Measurements from ENCODE around the gene NPY1R.

The NPY1R gene

GRCh38 chr4:163330916-163331628 lies 1.3 kb downstream of the NPY1R start:
- ChIA-PET POLR2A (ENCODE audit: low non-redundant PET) (interaction anchor here (0.6 kb wide), 1 partner anchor 106 kb away, joined by 3 read pairs; no protein-coding TSS in a partner anchor), CTCF (interaction anchor here (0.6 kb wide), 1 partner anchor 219 kb away, joined by 3 read pairs; no protein-coding TSS in a partner anchor)
- no peak overlapping the region for H3K27ac ChIP-seq
- DNase-seq (ENCODE audit: low spot score), result no peak
- TF ChIP-seq CTCF (conservative IDR thresholded peaks at IDR 0.05; ENCODE audit: low read depth), result no peak

DNA sequence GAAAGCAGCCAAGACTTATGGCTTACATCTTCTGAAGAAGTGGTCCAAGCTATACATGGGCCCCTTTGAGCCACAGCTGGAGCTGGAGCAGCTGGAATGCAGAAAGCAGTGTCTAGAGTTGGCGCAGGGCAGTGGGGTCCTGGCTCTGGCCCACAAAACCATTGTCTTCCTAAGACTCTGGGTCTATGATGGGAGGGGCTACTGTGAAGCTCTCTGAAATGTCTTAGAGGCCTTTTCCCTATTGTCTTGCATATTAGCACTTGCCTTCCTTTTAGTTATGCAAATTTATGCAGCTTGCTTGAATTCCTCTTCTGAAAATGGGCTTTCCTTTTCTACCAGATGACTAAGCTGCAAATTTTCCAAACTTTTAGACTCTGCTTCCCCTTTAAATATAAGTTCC lies 15.3 kb downstream of the NPY1R start:
- no peak for DNase-seq (ENCODE audit: low spot score)
- no peak for TF ChIP-seq CTCF (conservative IDR thresholded peaks at IDR 0.05; ENCODE audit: low read depth)
- POLR2A ChIA-PET (ENCODE audit: low non-redundant PET), result no interaction called here
- CTCF ChIA-PET, result no interaction called here
- no peak overlapping the region for H3K27ac ChIP-seq

DNA sequence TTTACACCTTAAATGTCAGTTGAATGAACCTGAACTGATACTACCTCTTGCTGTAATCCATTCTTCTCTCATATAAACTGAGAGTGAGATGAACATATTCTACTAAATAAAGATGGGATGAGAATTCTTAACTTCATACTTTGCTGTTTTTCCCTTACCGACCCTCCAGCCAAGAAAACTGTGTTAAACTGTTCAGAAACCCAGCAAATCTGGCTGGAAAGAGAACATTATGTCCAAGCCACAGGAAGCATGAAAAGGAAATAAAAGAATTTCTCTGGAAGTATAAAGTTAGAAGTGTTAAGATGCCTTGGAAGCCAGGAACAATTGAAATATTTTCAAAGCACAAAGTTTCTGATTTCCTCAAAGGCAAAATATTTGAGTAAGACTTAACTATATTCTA lies 22.9 kb downstream of the NPY1R start:
- POLR2A ChIA-PET (ENCODE audit: low non-redundant PET), result no interaction called here
- CTCF ChIA-PET, result no interaction called here
- no peak overlapping the region for H3K27ac ChIP-seq
- no peak for TF ChIP-seq CTCF (conservative IDR thresholded peaks at IDR 0.05; ENCODE audit: low read depth)
- DNase-seq (ENCODE audit: low spot score), result no peak

DNA sequence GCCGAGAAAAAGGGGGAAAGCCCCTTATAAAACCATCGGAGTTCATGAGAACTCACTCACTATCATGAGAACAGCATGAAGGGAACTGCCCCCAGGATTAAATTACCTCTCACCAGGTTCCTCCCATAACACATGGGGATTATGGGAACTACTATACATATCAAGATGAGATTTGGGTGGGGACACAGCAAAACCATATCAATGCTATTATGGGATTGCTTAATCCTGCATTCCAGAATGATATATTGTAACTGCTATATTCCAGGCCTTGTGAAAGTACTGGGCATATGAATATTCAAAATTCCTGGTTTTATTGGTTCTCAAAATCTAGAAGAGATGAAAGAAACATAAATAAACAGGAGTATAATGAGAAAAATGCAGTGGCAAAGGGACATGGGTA lies 29.3 kb downstream of the NPY1R start:
- no peak overlapping the region for H3K27ac ChIP-seq
- ChIA-PET CTCF (no interaction called here), POLR2A (ENCODE audit: low non-redundant PET) (no interaction called here)
- TF ChIP-seq CTCF (conservative IDR thresholded peaks at IDR 0.05; ENCODE audit: low read depth), result no peak
- no peak for DNase-seq (ENCODE audit: low spot score)

DNA sequence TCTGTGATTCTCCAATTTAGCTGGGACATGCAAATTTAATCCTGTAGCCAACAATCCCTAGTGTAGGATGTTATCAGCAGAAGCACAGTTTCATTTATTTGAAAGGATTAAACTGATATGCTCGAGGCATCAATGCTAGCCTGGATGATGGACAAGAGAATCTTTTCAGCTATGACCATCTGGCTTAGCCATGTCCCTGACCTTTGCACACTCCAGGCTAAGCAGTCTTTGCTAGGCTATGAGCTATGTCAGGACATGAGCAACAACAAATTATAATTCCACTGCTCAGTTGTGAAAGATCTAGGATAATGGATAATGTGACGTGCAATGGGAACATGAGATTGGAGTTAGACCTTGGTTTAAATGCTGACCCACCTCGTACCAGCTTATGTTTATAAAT lies 32.0 kb downstream of the NPY1R start:
- ChIA-PET CTCF (no interaction called here), POLR2A (ENCODE audit: low non-redundant PET) (no interaction called here)
- no peak for DNase-seq (ENCODE audit: low spot score)
- TF ChIP-seq CTCF (conservative IDR thresholded peaks at IDR 0.05; ENCODE audit: low read depth), result no peak
- H3K27ac ChIP-seq, result no peak overlapping the region

- POLR2A ChIA-PET (ENCODE audit: low non-redundant PET), result no interaction called here
- no peak for DNase-seq (ENCODE audit: low spot score)
- TF ChIP-seq CTCF (conservative IDR thresholded peaks at IDR 0.05; ENCODE audit: low read depth), result no peak
- CTCF ChIA-PET, result no interaction called here
- no peak overlapping the region for H3K27ac ChIP-seq
Observed at GRCh38 chr4:163295138-163295537, 37.3 kb downstream of the NPY1R start.
